ENCODE results near the gene PPP2R2C. TPM values are rescaled to one million over a fixed set of nuclear protein-coding genes. Genes with fewer than 3 reads are reported as not detected.

The PPP2R2C gene
- total RNA-seq, 5 donors from 2014 or later (not counting 1 experiment from before 2014, with no cell fraction given), result 0.20 TPM; not detected in 4

- Histone ChIP-seq H3K27me3 (replicated peaks in 1 of 2; ENCODE audit: control insufficient read depth in 2 of 2, extremely low read depth in 1 of 2, insufficient read depth in 2 of 2, low read length in 1 of 2) (peaks cover 0 to 20% of the 10 kb centered on the region in 2 experiments), H3K4me1 (ENCODE audit: control insufficient read depth in 1 of 2, extremely low read depth in 1 of 2, insufficient read depth in 2 of 2, low read length in 2 of 2) (no peaks in the 10 kb centered on the region), H3K9me3 (no peaks in the 10 kb centered on the region), H3K4me3 (ENCODE audit: control insufficient read depth in 1 of 2, extremely low read depth in 1 of 2, low read length in 1 of 2) (no peak overlapping the region), H3K27ac (ENCODE audit: low read length) (no peak overlapping the region), H3K36me3 (ENCODE audit: control insufficient read depth in 2 of 2, extremely low read depth in 1 of 2, insufficient read depth in 1 of 2, low read length in 1 of 2) (no peaks in the 10 kb centered on the region)
- Mint-ChIP-seq H3K9me3 (peaks cover 5 to 18% (median 13%) of the 10 kb centered on the region in 3 donors), H3K4me1 (no peaks in the 10 kb centered on the region), H3K36me3 (no peaks in the 10 kb centered on the region), H3K27ac (no peak overlapping the region), H3K27me3 (peaks cover 16 to 27% of the 10 kb centered on the region in 2 donors), H3K4me3 (no peak overlapping the region)
- 25% methylated on average over 1 of the region's 5 CpGs for WGBS (ENCODE audit: insufficient coverage)
- ATAC-seq (replicated peaks in 1 of 4), result no peak
- ChIA-PET POLR2A (no interaction called here), CTCF (no interaction called here)
- DNase-seq, result no peak
Measured at GRCh38 chr4:6437826-6438238, 34.6 kb downstream of the PPP2R2C start.

GRCh38 chr4:6435010-6435409, 37.4 kb downstream of the PPP2R2C start:
- H3K27ac ChIP-seq (ENCODE audit: low read length), result no peak overlapping the region
- Mint-ChIP-seq H3K9me3 (peaks cover 5 to 21% (median 13%) of the 10 kb centered on the region in 3 donors), H3K27ac (no peak overlapping the region), H3K4me3 (no peak overlapping the region), H3K27me3 (peaks cover 11 to 12% of the 10 kb centered on the region in 2 donors), H3K36me3 (no peaks in the 10 kb centered on the region), H3K4me1 (no peaks in the 10 kb centered on the region)
- no peak overlapping the region for H3K4me3 ChIP-seq (ENCODE audit: control insufficient read depth in 1 of 2, extremely low read depth in 1 of 2, low read length in 1 of 2)
- H3K36me3 ChIP-seq (ENCODE audit: control insufficient read depth in 2 of 2, extremely low read depth in 1 of 2, insufficient read depth in 1 of 2, low read length in 1 of 2), result no peaks in the 10 kb centered on the region
- ChIA-PET POLR2A (no interaction called here), CTCF (no interaction called here)
- ATAC-seq (replicated peaks in 1 of 4) (no peak), DNase-seq (no peak)
- peaks cover 0 to 14% of the 10 kb centered on the region in 2 experiments for H3K27me3 ChIP-seq (replicated peaks in 1 of 2; ENCODE audit: control insufficient read depth in 2 of 2, extremely low read depth in 1 of 2, insufficient read depth in 2 of 2, low read length in 1 of 2)
- H3K9me3 ChIP-seq, result no peaks in the 10 kb centered on the region
- H3K4me1 ChIP-seq (ENCODE audit: control insufficient read depth in 1 of 2, extremely low read depth in 1 of 2, insufficient read depth in 2 of 2, low read length in 2 of 2), result no peaks in the 10 kb centered on the region

GRCh38 chr4:6430927-6431326, 41.5 kb downstream of the PPP2R2C start:
- ChIA-PET CTCF (no interaction called here), POLR2A (no interaction called here)
- Mint-ChIP-seq H3K27ac (no peak overlapping the region), H3K9me3 (peaks cover 5 to 21% (median 10%) of the 10 kb centered on the region in 3 donors), H3K4me3 (no peak overlapping the region), H3K4me1 (no peaks in the 10 kb centered on the region), H3K36me3 (no peaks in the 10 kb centered on the region), H3K27me3 (peaks cover 0 to 18% of the 10 kb centered on the region in 2 donors)
- 100% methylated on average over 1 of the region's 4 CpGs for WGBS (ENCODE audit: insufficient coverage)
- Histone ChIP-seq H3K4me1 (ENCODE audit: control insufficient read depth in 1 of 2, extremely low read depth in 1 of 2, insufficient read depth in 2 of 2, low read length in 2 of 2) (no peaks in the 10 kb centered on the region), H3K4me3 (ENCODE audit: control insufficient read depth in 1 of 2, extremely low read depth in 1 of 2, low read length in 1 of 2) (no peak overlapping the region), H3K27ac (ENCODE audit: low read length) (no peak overlapping the region), H3K27me3 (replicated peaks in 1 of 2; ENCODE audit: control insufficient read depth in 2 of 2, extremely low read depth in 1 of 2, insufficient read depth in 2 of 2, low read length in 1 of 2) (peaks cover 0 to 27% of the 10 kb centered on the region in 2 experiments), H3K36me3 (ENCODE audit: control insufficient read depth in 2 of 2, extremely low read depth in 1 of 2, insufficient read depth in 1 of 2, low read length in 1 of 2) (no peaks in the 10 kb centered on the region), H3K9me3 (no peaks in the 10 kb centered on the region)
- no peak for DNase-seq
- ATAC-seq (replicated peaks in 1 of 4), result no peak

- ATAC-seq (replicated peaks in 1 of 4) (no peak), DNase-seq (no peak)
- H3K36me3 Mint-ChIP-seq, result no peaks in the 10 kb centered on the region
- no peak overlapping the region for H3K27ac ChIP-seq (ENCODE audit: low read length)
- H3K4me1 Mint-ChIP-seq, result peaks cover 0 to 2% (median 0%) of the 10 kb centered on the region in 3 donors
- 54% methylated on average over 3 of the region's 5 CpGs for WGBS (ENCODE audit: insufficient coverage)
- no peaks in the 10 kb centered on the region for H3K9me3 ChIP-seq
- H3K36me3 ChIP-seq (ENCODE audit: control insufficient read depth in 2 of 2, extremely low read depth in 1 of 2, insufficient read depth in 1 of 2, low read length in 1 of 2), result no peaks in the 10 kb centered on the region
- no peak overlapping the region for H3K4me3 ChIP-seq (ENCODE audit: control insufficient read depth in 1 of 2, extremely low read depth in 1 of 2, low read length in 1 of 2)
- H3K4me1 ChIP-seq (ENCODE audit: control insufficient read depth in 1 of 2, extremely low read depth in 1 of 2, insufficient read depth in 2 of 2, low read length in 2 of 2), result peaks cover 0 to 10% of the 10 kb centered on the region in 2 experiments
- ChIA-PET CTCF (no interaction called here), POLR2A (no interaction called here)
- H3K9me3 Mint-ChIP-seq, result peaks cover 0 to 4% (median 0%) of the 10 kb centered on the region in 3 donors
- peaks cover 9 to 24% of the 10 kb centered on the region in 2 donors for H3K27me3 Mint-ChIP-seq
- H3K27ac Mint-ChIP-seq, result no peak overlapping the region
- H3K27me3 ChIP-seq (replicated peaks in 1 of 2; ENCODE audit: control insufficient read depth in 2 of 2, extremely low read depth in 1 of 2, insufficient read depth in 2 of 2, low read length in 1 of 2), result peaks cover 0 to 52% of the 10 kb centered on the region in 2 experiments
- H3K4me3 Mint-ChIP-seq, result no peak overlapping the region
Measured at GRCh38 chr4:6427439-6428090, 44.8 kb downstream of the PPP2R2C start.

GRCh38 chr4:6426571-6427438, 45.6 kb downstream of the PPP2R2C start:
- H3K36me3 ChIP-seq (ENCODE audit: control insufficient read depth in 2 of 2, extremely low read depth in 1 of 2, insufficient read depth in 1 of 2, low read length in 1 of 2), result no peaks in the 10 kb centered on the region
- ATAC-seq (replicated peaks in 1 of 4), result no peak
- no peaks in the 10 kb centered on the region for H3K9me3 Mint-ChIP-seq
- no peak overlapping the region for H3K27ac Mint-ChIP-seq
- no peak overlapping the region for H3K27ac ChIP-seq (ENCODE audit: low read length)
- peaks cover 0 to 10% of the 10 kb centered on the region in 2 experiments for H3K4me1 ChIP-seq (ENCODE audit: control insufficient read depth in 1 of 2, extremely low read depth in 1 of 2, insufficient read depth in 2 of 2, low read length in 2 of 2)
- no peaks in the 10 kb centered on the region for H3K9me3 ChIP-seq
- H3K4me3 ChIP-seq (ENCODE audit: control insufficient read depth in 1 of 2, extremely low read depth in 1 of 2, low read length in 1 of 2), result no peak overlapping the region
- H3K27me3 ChIP-seq (replicated peaks in 1 of 2; ENCODE audit: control insufficient read depth in 2 of 2, extremely low read depth in 1 of 2, insufficient read depth in 2 of 2, low read length in 1 of 2), result peaks cover 0 to 52% of the 10 kb centered on the region in 2 experiments
- 64% methylated on average over 9 of the region's 13 CpGs for WGBS (ENCODE audit: insufficient coverage)
- CTCF ChIA-PET, result no interaction called here
- POLR2A ChIA-PET, result no interaction called here
- no peak for DNase-seq
- no peak overlapping the region for H3K4me3 Mint-ChIP-seq
- H3K27me3 Mint-ChIP-seq, result peaks cover 11 to 24% of the 10 kb centered on the region in 2 donors
- no peaks in the 10 kb centered on the region for H3K36me3 Mint-ChIP-seq
- peaks cover 0 to 2% (median 0%) of the 10 kb centered on the region in 3 donors for H3K4me1 Mint-ChIP-seq

- WGBS (ENCODE audit: insufficient coverage), result 94% methylated on average over 5 of the region's 11 CpGs
- H3K4me3 ChIP-seq (ENCODE audit: control insufficient read depth in 1 of 2, extremely low read depth in 1 of 2, low read length in 1 of 2), result no peak overlapping the region
- Mint-ChIP-seq H3K9me3 (no peaks in the 10 kb centered on the region), H3K36me3 (no peaks in the 10 kb centered on the region), H3K4me1 (peaks cover 0 to 2% (median 0%) of the 10 kb centered on the region in 3 donors), H3K4me3 (no peak overlapping the region), H3K27ac (no peak overlapping the region), H3K27me3 (peaks cover 11 to 24% of the 10 kb centered on the region in 2 donors)
- CTCF ChIA-PET, result no interaction called here
- no peaks in the 10 kb centered on the region for H3K36me3 ChIP-seq (ENCODE audit: control insufficient read depth in 2 of 2, extremely low read depth in 1 of 2, insufficient read depth in 1 of 2, low read length in 1 of 2)
- POLR2A ChIA-PET, result no interaction called here
- no peaks in the 10 kb centered on the region for H3K9me3 ChIP-seq
- no peak for ATAC-seq (replicated peaks in 1 of 4)
- DNase-seq, result no peak
- no peak overlapping the region for H3K27ac ChIP-seq (ENCODE audit: low read length)
- H3K27me3 ChIP-seq (replicated peaks in 1 of 2; ENCODE audit: control insufficient read depth in 2 of 2, extremely low read depth in 1 of 2, insufficient read depth in 2 of 2, low read length in 1 of 2), result peaks cover 0 to 54% of the 10 kb centered on the region in 2 experiments
- peaks cover 0 to 10% of the 10 kb centered on the region in 2 experiments for H3K4me1 ChIP-seq (ENCODE audit: control insufficient read depth in 1 of 2, extremely low read depth in 1 of 2, insufficient read depth in 2 of 2, low read length in 2 of 2)
Measured at GRCh38 chr4:6425911-6426310, 46.5 kb downstream of the PPP2R2C start.
